HFF-Myc (cell line): ENCODE data around the gene TENM4.

Experiments used
- DNase-seq: peaks from one replicate; pipeline ENCODE4 v3.0.0-alpha.2; 2011; ENCODE audit warnings: low read depth; ENCODE audit errors: extremely low read depth
- H3K4me3 ChIP-seq: replicated peaks from 2 replicates; pipeline ENCODE4 v1.5.1; 2011; ENCODE audit warnings: low read depth, mild to moderate bottlenecking, control low read depth, low read length
- TF ChIP-seq, protein P1 (sequence below): IDR thresholded peaks from 2 replicates; pipeline ENCODE4 v1.5.1; 2012; ENCODE audit warnings: mild to moderate bottlenecking, low read depth, low read length, control low read depth; ENCODE audit errors: missing control alignments

Gene TENM4

DNA sequence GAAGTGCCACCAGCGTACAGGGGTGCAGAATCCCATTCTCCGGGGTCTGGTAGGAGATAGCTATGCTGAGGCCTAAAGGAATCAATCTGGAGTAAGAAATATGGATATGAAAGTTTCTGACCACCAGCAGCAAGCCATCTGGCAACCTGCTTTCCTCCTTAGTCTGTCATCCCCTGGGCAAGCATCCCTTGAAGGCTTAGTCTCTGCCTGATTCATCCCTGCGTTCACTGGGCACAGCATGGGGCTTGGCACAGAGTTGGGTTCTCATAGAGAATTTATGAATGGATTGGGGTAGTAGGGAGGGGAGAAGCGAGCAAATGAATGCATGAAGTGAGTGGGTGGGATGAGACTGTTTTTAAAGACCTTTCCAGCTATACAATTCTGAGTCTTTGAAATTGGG, 780.4 kb downstream of the TENM4 start:
- TF ChIP-seq, protein P1, sequence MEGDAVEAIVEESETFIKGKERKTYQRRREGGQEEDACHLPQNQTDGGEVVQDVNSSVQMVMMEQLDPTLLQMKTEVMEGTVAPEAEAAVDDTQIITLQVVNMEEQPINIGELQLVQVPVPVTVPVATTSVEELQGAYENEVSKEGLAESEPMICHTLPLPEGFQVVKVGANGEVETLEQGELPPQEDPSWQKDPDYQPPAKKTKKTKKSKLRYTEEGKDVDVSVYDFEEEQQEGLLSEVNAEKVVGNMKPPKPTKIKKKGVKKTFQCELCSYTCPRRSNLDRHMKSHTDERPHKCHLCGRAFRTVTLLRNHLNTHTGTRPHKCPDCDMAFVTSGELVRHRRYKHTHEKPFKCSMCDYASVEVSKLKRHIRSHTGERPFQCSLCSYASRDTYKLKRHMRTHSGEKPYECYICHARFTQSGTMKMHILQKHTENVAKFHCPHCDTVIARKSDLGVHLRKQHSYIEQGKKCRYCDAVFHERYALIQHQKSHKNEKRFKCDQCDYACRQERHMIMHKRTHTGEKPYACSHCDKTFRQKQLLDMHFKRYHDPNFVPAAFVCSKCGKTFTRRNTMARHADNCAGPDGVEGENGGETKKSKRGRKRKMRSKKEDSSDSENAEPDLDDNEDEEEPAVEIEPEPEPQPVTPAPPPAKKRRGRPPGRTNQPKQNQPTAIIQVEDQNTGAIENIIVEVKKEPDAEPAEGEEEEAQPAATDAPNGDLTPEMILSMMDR: no peak

GRCh38 chr11:78659326-78660270, 781.2 kb downstream of the TENM4 start:
- no peak overlapping the region for H3K4me3 ChIP-seq
- no peak for DNase-seq
- TF ChIP-seq, protein P1: no peak

More for the DNA sequence above, 780.4 kb downstream of the TENM4 start:
- H3K4me3 ChIP-seq: no peak overlapping the region
- DNase-seq: no peak

DNA sequence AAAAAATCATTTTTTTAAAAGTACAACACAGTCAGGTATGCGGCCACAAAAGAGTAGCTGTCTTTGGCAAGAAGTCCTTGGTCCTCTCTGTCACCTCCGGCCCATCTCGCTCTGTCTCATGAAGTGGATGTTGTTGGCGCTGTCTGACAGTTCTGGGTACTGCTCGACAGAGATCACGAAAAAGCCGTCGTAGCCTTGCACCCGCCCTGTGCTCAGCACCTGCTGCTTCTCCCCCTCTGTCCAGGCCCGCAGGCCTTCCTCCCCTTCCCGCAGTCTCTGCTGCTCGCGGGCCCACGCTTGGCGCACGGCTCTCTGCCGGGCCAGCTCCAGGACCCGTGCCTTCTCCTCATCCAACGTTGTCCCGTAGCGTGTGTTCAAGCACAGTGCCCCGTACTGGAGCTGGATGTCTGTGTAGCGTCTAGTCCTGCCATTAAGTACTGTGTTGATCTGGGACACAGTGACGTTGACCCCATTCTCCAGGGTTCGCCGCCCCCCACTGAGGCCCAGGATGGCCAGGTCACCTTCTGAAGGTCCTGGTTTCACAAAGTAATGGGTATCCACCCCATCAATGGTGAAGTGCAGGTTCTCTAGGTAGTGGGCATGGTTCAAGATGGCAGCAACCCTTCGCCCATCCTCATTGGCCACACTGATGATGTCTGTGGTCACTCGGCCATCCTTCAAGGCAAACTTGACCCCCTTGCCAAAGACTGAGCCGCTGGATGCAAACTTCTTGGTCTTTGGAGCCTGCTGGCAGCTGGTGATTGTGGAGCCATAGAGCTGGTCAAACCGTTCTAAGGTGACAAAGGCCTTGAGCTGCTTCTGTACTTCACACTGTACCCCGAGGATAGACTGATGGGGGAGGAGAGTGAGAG, 782.6 kb downstream of the TENM4 start:
- no peak for DNase-seq
- TF ChIP-seq, protein P1: no peak
- no peak overlapping the region for H3K4me3 ChIP-seq

- TF ChIP-seq, protein P1: no peak
- no peak overlapping the region for H3K4me3 ChIP-seq
- DNase-seq: no peak
Observed at GRCh38 chr11:78657441-78657840, 783.4 kb downstream of the TENM4 start.

GRCh38 chr11:78656984-78657383, 783.8 kb downstream of the TENM4 start:
- no peak overlapping the region for H3K4me3 ChIP-seq
- TF ChIP-seq, protein P1: no peak
- no peak for DNase-seq

GRCh38 chr11:78656327-78656726, 784.5 kb downstream of the TENM4 start:
- no peak overlapping the region for H3K4me3 ChIP-seq
- DNase-seq: no peak
- TF ChIP-seq, protein P1: no peak
